ENCODE measurements around the gene NTMT1. TPM values are rescaled to one million over a fixed set of nuclear protein-coding genes. Genes with fewer than 3 reads are reported as not detected.
A peak's percentile ranks its signal among the peaks of the same experiment; 100 is the strongest.

NTMT1 gene
- total and polyA plus RNA-seq, 7 donors, result 67.5 to 178 (median 92.9) TPM

- Histone ChIP-seq H3K4me1 (peaks cover 7% of the 10 kb centered on the region), H3K36me3 (ENCODE audit: insufficient read depth in 1 of 2, low read depth in 1 of 2) (no peaks in the 10 kb centered on the region), H3K4me3 (peak overlapping the region; percentile 64), H3K27ac (no peak overlapping the region), H3K9me3 (no peaks in the 10 kb centered on the region), H3K27me3 (ENCODE audit: insufficient read depth in 3 of 3, low read length in 2 of 3) (peaks cover 0 to 31% (median 7%) of the 10 kb centered on the region in 3 donors)
- WGBS, 3 donors, result 1% methylated on average over 52 to 82 of the region's 82 CpGs
- ATAC-seq, result peak in 2 of 4 donors; percentile 11 to 27
- intact Hi-C loops (cut with DNase I), result no loop called here
- TF ChIP-seq CTCF (IDR thresholded peaks at IDR 0.05), result no peak
- no peak for DNase-seq
Observed at GRCh38 chr9:129619787-129620668, 5.9 kb upstream of the NTMT1 start.

GRCh38 chr9:129620669-129621295 lies 5.2 kb upstream of the NTMT1 start, which contains the start of gene C9orf50:
Gene C9orf50, minus strand, starts transcription at chr9:129621101. Its CDS starts 527 bp downstream, at chr9:129620574.
- intact Hi-C loops (cut with DNase I), result no loop called here

GRCh38 chr9:129623331-129623730 lies 2.6 kb upstream of the NTMT1 start:
- H3K9me3 ChIP-seq, result no peaks in the 10 kb centered on the region
- intact Hi-C loops (cut with DNase I), result no loop called here
- no peak for TF ChIP-seq CTCF (IDR thresholded peaks at IDR 0.05)
- H3K27ac ChIP-seq, result no peak overlapping the region
- ATAC-seq, result no peak
- H3K4me3 ChIP-seq, result no peak overlapping the region
- WGBS, 3 donors, result 76 to 84% (median 78%) methylated on average over 6 of the region's 6 CpGs
- no peak for DNase-seq
- H3K36me3 ChIP-seq (ENCODE audit: insufficient read depth in 1 of 2, low read depth in 1 of 2), result no peaks in the 10 kb centered on the region
- H3K4me1 ChIP-seq, result peaks cover 19% of the 10 kb centered on the region
- H3K27me3 ChIP-seq (ENCODE audit: insufficient read depth in 3 of 3, low read length in 2 of 3), result peaks cover 0 to 31% (median 7%) of the 10 kb centered on the region in 3 donors

More at GRCh38 chr9:129620669-129621295, 5.2 kb upstream of the NTMT1 start, which contains the start of gene C9orf50:
- Histone ChIP-seq H3K4me1 (peaks cover 7% of the 10 kb centered on the region), H3K9me3 (no peaks in the 10 kb centered on the region), H3K36me3 (ENCODE audit: insufficient read depth in 1 of 2, low read depth in 1 of 2) (no peaks in the 10 kb centered on the region), H3K4me3 (peak within 1 kb of the TSS; percentile 64), H3K27ac (no peak within 1 kb of the TSS), H3K27me3 (ENCODE audit: insufficient read depth in 3 of 3, low read length in 2 of 3) (peaks cover 0 to 31% (median 7%) of the 10 kb centered on the region in 3 donors)
- ATAC-seq (no peak), DNase-seq (no peak)
- 20 to 23% (median 20%) methylated on average over 21 of the region's 21 CpGs for WGBS, 3 donors
- no peak for TF ChIP-seq CTCF (IDR thresholded peaks at IDR 0.05)

- Histone ChIP-seq H3K4me3 (no peak overlapping the region), H3K27ac (no peak overlapping the region), H3K36me3 (ENCODE audit: insufficient read depth in 1 of 2, low read depth in 1 of 2) (no peaks in the 10 kb centered on the region), H3K9me3 (no peaks in the 10 kb centered on the region), H3K27me3 (ENCODE audit: insufficient read depth in 3 of 3, low read length in 2 of 3) (peaks cover 0 to 27% (median 7%) of the 10 kb centered on the region in 3 donors), H3K4me1 (peaks cover 28% of the 10 kb centered on the region)
- TF ChIP-seq CTCF (IDR thresholded peaks at IDR 0.05), result peak; percentile 60
- intact Hi-C loops (cut with DNase I), result no loop called here
- ATAC-seq (no peak), DNase-seq (peak in 1 of 2 donors; percentile 57)
- WGBS, 3 donors, result 46 to 47% (median 46%) methylated on average over 12 of the region's 12 CpGs
Observed at GRCh38 chr9:129624168-129624759, 1.7 kb upstream of the NTMT1 start.

Data from psoas muscle (tissue), 8 donors.